H1 (cell line): ENCODE results near the gene ZBED1. TPM values are rescaled to one million over a fixed set of nuclear protein-coding genes. Genes with fewer than 3 reads are reported as not detected.

Source experiments
- CTCF ChIA-PET: fragments of 300-600 bp; sonication (Branson Sonifier 250); formaldehyde crosslinking; loops from one replicate; lab custom pipeline; 2021; ENCODE audit not compliant: partially characterized antibody; lab: Charles Lee
- POLR2A ChIA-PET: fragments of 300-600 bp; sonication (Branson Sonifier 250); formaldehyde crosslinking; loops from one replicate; lab custom pipeline; 2021; ENCODE audit warnings: inconsistent platforms; ENCODE audit not compliant: partially characterized antibody; lab: Charles Lee
- DNase-seq, 2 experiments: peaks; one replicate each; pipeline versions ENCODE4 v3.0.0 to v3.0.0-alpha.2; 2010 to 2022; ENCODE audit warnings: low spot score in 2 of 2, low read depth in 1 of 2, mixed read lengths in 1 of 2
- FAIRE-seq: peaks from 2 replicates; lab custom pipeline; 2011; peaks lifted over from hg19 to GRCh38; lab: Jason Lieb, UNC
- H2AFZ ChIP-seq: 2 replicates; pipeline ENCODE4 v1.8.1; 2012; ENCODE audit warnings: low read length, inconsistent platforms
- H2AK5ac ChIP-seq: 2 replicates; pipeline ENCODE4 v1.6.1; 2013; ENCODE audit warnings: low read depth, low read length
- H2BK120ac ChIP-seq: replicated peaks from 2 replicates; pipeline ENCODE3; 2013; ENCODE audit warnings: low read depth, low read length, inconsistent platforms
- H2BK12ac ChIP-seq: 2 replicates; pipeline ENCODE4 v1.6.1; 2013; ENCODE audit warnings: low read depth, low read length
- H2BK15ac ChIP-seq: 2 replicates; pipeline ENCODE4 v1.6.1; 2013; ENCODE audit warnings: low read length
- H2BK20ac ChIP-seq: 2 replicates; pipeline ENCODE4 v1.6.1; 2013; ENCODE audit warnings: low read length
- H2BK5ac ChIP-seq: 2 replicates; pipeline ENCODE4 v1.6.1; 2013; ENCODE audit warnings: low read depth, low read length
- H3K14ac ChIP-seq: 2 replicates; pipeline ENCODE4 v1.6.1; 2013; ENCODE audit warnings: inconsistent platforms; ENCODE audit not compliant: insufficient read length
- H3K18ac ChIP-seq: 2 replicates; pipeline ENCODE4 v1.6.1; 2013; ENCODE audit warnings: low read length; ENCODE audit errors: extremely low read depth
- H3K23ac ChIP-seq: 2 replicates; pipeline ENCODE4 v1.6.1; 2013; ENCODE audit warnings: inconsistent platforms; ENCODE audit not compliant: insufficient read length
- H3K23me2 ChIP-seq: 2 replicates; pipeline ENCODE4 v1.6.1; 2013; ENCODE audit warnings: low read depth, low read length
- H3K27ac ChIP-seq: 2 replicates; pipeline ENCODE4 v1.6.1; 2011; ENCODE audit warnings: low read depth, low read length, inconsistent platforms
- H3K27me3 ChIP-seq, 4 experiments: replicated peaks in 1 of 4; 1 replicate in 1 of 4; 2 replicates in 3 of 4; pipeline versions ENCODE4 v1.6.1 to v1.8.1; 2011 to 2013; ENCODE audit warnings: low read length in 3 of 4, mild to moderate bottlenecking in 3 of 4, inconsistent platforms in 2 of 4, mixed read lengths in 2 of 4, moderate library complexity in 1 of 4; ENCODE audit not compliant: control insufficient read depth in 3 of 4, insufficient read depth in 3 of 4; ENCODE audit errors: extremely low read depth in 1 of 4
- H3K36me3 ChIP-seq, 4 experiments: 2 replicates each; pipeline versions ENCODE4 v1.6.1 to v1.8.1; 2011 to 2013; ENCODE audit warnings: mild to moderate bottlenecking in 4 of 4, low read length in 3 of 4, moderate library complexity in 2 of 4, control low read depth in 1 of 4, inconsistent platforms in 1 of 4; ENCODE audit not compliant: insufficient read depth in 4 of 4, control insufficient read depth in 2 of 4
- H3K4ac ChIP-seq: replicated peaks from 2 replicates; pipeline ENCODE3; 2013; ENCODE audit warnings: low read length, low read depth, mixed read lengths, inconsistent platforms; ENCODE audit not compliant: insufficient read length
- H3K4me1 ChIP-seq, 4 experiments: replicated peaks in 1 of 4; 1 replicate in 1 of 4; 2 replicates in 3 of 4; pipeline versions ENCODE4 v1.6.1 to v1.8.1; 2011 to 2013; ENCODE audit warnings: low read length in 3 of 4, inconsistent platforms in 2 of 4, mixed read lengths in 1 of 4; ENCODE audit not compliant: insufficient read depth in 4 of 4, control insufficient read depth in 3 of 4
- H3K4me2 ChIP-seq, 2 experiments: 2 replicates each; pipeline versions ENCODE4 v1.6.1 to v1.8.1; 2011 to 2013; ENCODE audit warnings: low read depth in 2 of 2, low read length in 2 of 2, control low read depth in 1 of 2, inconsistent platforms in 1 of 2, mild to moderate bottlenecking in 1 of 2; ENCODE audit not compliant: insufficient read depth in 1 of 2
- H3K4me3 ChIP-seq, 4 experiments: fragments of 200-600, 300-600 bp in 1 of 4; sonication (generic), shearing (Covaris generic), sonication (Bioruptor Twin) in 1 of 4; 2 replicates each; pipeline versions ENCODE4 v1.5.1 to v1.8.1; 2011 to 2016; ENCODE audit warnings: low read length in 4 of 4, low read depth in 3 of 4, control low read depth in 2 of 4, inconsistent platforms in 2 of 4, mild to moderate bottlenecking in 2 of 4, mixed read lengths in 1 of 4, moderate library complexity in 1 of 4; ENCODE audit not compliant: insufficient read depth in 2 of 4; ENCODE audit errors: extremely low read depth in 1 of 4
- H3K56ac ChIP-seq: replicated peaks from 2 replicates; pipeline ENCODE3; 2013; ENCODE audit warnings: low read depth, mild to moderate bottlenecking, mixed read lengths, low read length, inconsistent platforms; ENCODE audit not compliant: insufficient read length
- H3K79me1 ChIP-seq: 2 replicates; pipeline ENCODE4 v1.6.1; 2013; ENCODE audit warnings: low read depth, low read length, control low read depth
- H3K79me2 ChIP-seq, 2 experiments: 2 replicates each; pipeline versions ENCODE4 v1.6.1 to v1.8.1; 2012 to 2013; ENCODE audit warnings: low read length in 2 of 2, mild to moderate bottlenecking in 2 of 2, inconsistent platforms in 1 of 2; ENCODE audit not compliant: insufficient read depth in 2 of 2, control insufficient read depth in 1 of 2
- H3K9ac ChIP-seq, 4 experiments: replicated peaks in 1 of 4; 1 replicate in 1 of 4; 2 replicates in 3 of 4; pipeline versions ENCODE4 v1.6.1 to v1.8.1; 2011 to 2013; ENCODE audit warnings: low read depth in 3 of 4, low read length in 3 of 4, control low read depth in 2 of 4, mild to moderate bottlenecking in 2 of 4, moderate library complexity in 2 of 4, inconsistent platforms in 1 of 4; ENCODE audit errors: extremely low read depth in 1 of 4
- H3K9me3 ChIP-seq, 2 experiments: 2 replicates each; pipeline versions ENCODE4 v1.6.1 to v1.8.1; 2012 to 2013; ENCODE audit warnings: mild to moderate bottlenecking in 2 of 2, moderate library complexity in 2 of 2, control low read depth in 1 of 2, inconsistent platforms in 1 of 2, low read depth in 1 of 2, low read length in 1 of 2, mixed read lengths in 1 of 2; ENCODE audit not compliant: insufficient read depth in 2 of 2
- H4K20me1 ChIP-seq, 2 experiments: replicated peaks in 1 of 2; 2 replicates each; pipeline versions ENCODE3 to v1.8.1; 2011 to 2013; ENCODE audit warnings: inconsistent platforms in 2 of 2, low read length in 2 of 2, mild to moderate bottlenecking in 1 of 2; ENCODE audit not compliant: insufficient read depth in 2 of 2, control insufficient read depth in 1 of 2
- H4K5ac ChIP-seq: 2 replicates; pipeline ENCODE4 v1.6.1; 2013; ENCODE audit warnings: low read length, low read depth, mixed read lengths, inconsistent platforms; ENCODE audit not compliant: insufficient read length
- H4K8ac ChIP-seq: 2 replicates; pipeline ENCODE4 v1.8.0; 2013; ENCODE audit warnings: mild to moderate bottlenecking, moderate library complexity, low read length, inconsistent platforms; ENCODE audit not compliant: insufficient read depth; ENCODE audit errors: extremely low read depth
- H4K91ac ChIP-seq: replicated peaks from 2 replicates; pipeline ENCODE3; 2013; ENCODE audit warnings: low read length, mixed read lengths, inconsistent platforms; ENCODE audit not compliant: insufficient read length
- ATF3 ChIP-seq: IDR thresholded peaks from 2 replicates; pipeline ENCODE4 v1.6.1; 2011; ENCODE audit warnings: low read depth, mild to moderate bottlenecking, low read length; ENCODE audit not compliant: insufficient read depth
- CREB1 ChIP-seq: IDR thresholded peaks from 2 replicates; pipeline ENCODE4 v1.6.1; 2012; ENCODE audit warnings: inconsistent platforms
- GTF2F1 ChIP-seq: IDR thresholded peaks from 2 replicates; pipeline ENCODE4 v1.6.1; 2012; ENCODE audit warnings: low read depth, low read length, improper control_type of control experiment, borderline replicate concordance
- TEAD4 ChIP-seq: IDR thresholded peaks from 2 replicates; pipeline ENCODE4 v1.6.1; 2012; ENCODE audit warnings: low read depth, low read length, inconsistent platforms, mixed read lengths
- WGBS, 2 experiments: shearing (Covaris generic) in 1 of 2; methylation state at CpG; one replicate each; pipeline versions ENCODE4 v1.1.6 to v1.1.7; 2013 to 2015; ENCODE audit warnings: low lambda C conversion rate in 2 of 2, mixed read lengths in 2 of 2, inconsistent platforms in 1 of 2, low coverage in 1 of 2, missing lambda C conversion rate in 1 of 2; ENCODE audit not compliant: insufficient replicate concordance in 2 of 2, insufficient coverage in 1 of 2, insufficient read length in 1 of 2; ENCODE audit errors: extremely low coverage in 1 of 2, missing lambda C conversion rate in 1 of 2; 5-methylcytosine and 5-hydroxymethylcytosine counted together
- polyA plus RNA-seq, 7 experiments: library from polyadenylated mRNA; depleted of rRNA in 3 of 7; stranded (reverse) in 5 of 7; unstranded in 2 of 7; fragments of >200 nt in 5 of 7; fragments of 200-250 nt in 2 of 7; gene quantifications; 1 replicate in 5 of 7; 2 replicates in 1 of 7; 4 replicates in 1 of 7; pipeline versions ENCODE4 v1.2.1 to v1.2.3, GENCODE V29; 2011 to 2013; ENCODE audit warnings: missing spikeins in 2 of 7, mixed read lengths in 2 of 7
- total RNA-seq: library from RNA; stranded (reverse); fragmentation: NEBNext Ultra II Directional; extraction: Animal tissue kit (Norgen Biotek cat#: 25700); gene quantifications from 2 replicates; pipeline ENCODE4 v1.2.1, GENCODE V29; 2021

The ZBED1 gene
- total and polyA plus RNA-seq, 2 of the 8 experiments (the other 6 are each of a cell fraction or from before 2014, with no cell fraction given): 28.5 to 45.8 TPM

- Histone ChIP-seq H3K23me2 (no peaks in the 10 kb centered on the region), H3K9me3 (peaks cover 13 to 16% of the 10 kb centered on the region in 2 experiments), H3K4me3 (no peak overlapping the region), H3K23ac (no peak overlapping the region), H3K4me1 (peaks cover 5 to 22% (median 14%) of the 10 kb centered on the region in 4 experiments; a peak in 6 of 7 replicates), H2BK20ac (no peak overlapping the region), H2BK5ac (no peak overlapping the region), H3K4me2 (no peak overlapping the region), H3K9ac (no peak overlapping the region), H3K18ac (peak overlapping the region; percentile 49; the same call in 1 of the 2 replicates), H3K14ac (no peak overlapping the region), H3K4ac (no peak overlapping the region), H3K79me2 (no peaks in the 10 kb centered on the region), H4K8ac (no peak overlapping the region), H3K27me3 (no peaks in the 10 kb centered on the region), H2BK120ac (peak overlapping the region; percentile 30), H2AFZ (no peak overlapping the region), H3K56ac (no peak overlapping the region), H3K27ac (no peak overlapping the region), H3K36me3 (0 out of 8 replicates have a peak, but pooled peaks cover 0 to 4% (median 0%) of the 10 kb centered on the region in 4 experiments), H4K5ac (no peak overlapping the region), H2BK12ac (peak overlapping the region; percentile 55; the same call in 1 of the 2 replicates), H2BK15ac (no peak overlapping the region), H4K20me1 (no peaks in the 10 kb centered on the region), H2AK5ac (peak overlapping the region; percentile 83; the same call in 1 of the 2 replicates), H4K91ac (peak overlapping the region; percentile 25), H3K79me1 (no peaks in the 10 kb centered on the region)
- FAIRE-seq (no peak), DNase-seq (no peak)
- WGBS, 2 experiments: 93% methylated on average over 4 of the region's 4 CpGs; no CpG with 5 or more reads in 1 of the 2 experiments
- POLR2A ChIA-PET: no interaction called here
- CTCF ChIA-PET: no interaction called here
- TF ChIP-seq TEAD4 (no peak), CREB1 (no peak), ATF3 (no peak), GTF2F1 (no peak)
Observed at GRCh38 chrX:2547736-2548135, 47.0 kb upstream of the ZBED1 start.
